Naive thymus-derived CD4-positive, alpha-beta T cell (primary cell): ENCODE measurements around the gene ECI1. TPM values are rescaled to one million over a fixed set of nuclear protein-coding genes. Genes with fewer than 3 reads are reported as not detected.

Source experiments
- ATAC-seq: fragments of 150-1000 bp; cut with Tn5 transposase; 2 replicates; pipeline ENCODE4 v1.10.0; 2021; ENCODE audit warnings: mild to moderate bottlenecking, moderate library complexity
- CTCF ChIA-PET: fragments of 350-600 bp; sonication (Branson Sonifier 250); formaldehyde crosslinking; loops from one replicate; lab custom pipeline; 2021; ENCODE audit warnings: antibody characterized with exemption; lab: Charles Lee
- POLR2A ChIA-PET: fragments of 350-600 bp; sonication (Branson Sonifier 250); formaldehyde crosslinking; loops from one replicate; lab custom pipeline; 2021; ENCODE audit warnings: antibody characterized with exemption, inconsistent platforms; lab: Charles Lee
- DNase-seq, 9 donors: peaks; one replicate each; pipeline versions ENCODE4 v3.0.0 to v3.0.0-alpha.2; 2020 to 2022; ENCODE audit warnings: mixed read lengths in 1 of 9
- H3K27ac ChIP-seq: one replicate; pipeline ENCODE4 v1.7.0; 2013; ENCODE audit warnings: mild to moderate bottlenecking, low read depth, low read length, moderate library complexity
- H3K27me3 ChIP-seq, 2 donors: one replicate each; pipeline ENCODE4 v1.7.0; 2013; ENCODE audit warnings: low read length in 2 of 2, mild to moderate bottlenecking in 2 of 2, moderate library complexity in 2 of 2; ENCODE audit not compliant: control insufficient read depth in 2 of 2, insufficient read depth in 2 of 2
- H3K36me3 ChIP-seq, 3 experiments: 1 replicate in 2 of 3; 2 replicates in 1 of 3; pipeline ENCODE4 v1.7.0; 2013; ENCODE audit warnings: low read length in 3 of 3, mild to moderate bottlenecking in 3 of 3, moderate library complexity in 1 of 3; ENCODE audit not compliant: insufficient read depth in 3 of 3, control insufficient read depth in 2 of 3
- H3K4me1 ChIP-seq, 2 donors: one replicate each; pipeline ENCODE4 v1.7.0; 2013; ENCODE audit warnings: low read length in 2 of 2, mild to moderate bottlenecking in 2 of 2, moderate library complexity in 1 of 2; ENCODE audit not compliant: control insufficient read depth in 2 of 2, insufficient read depth in 2 of 2
- H3K4me3 ChIP-seq: 2 replicates; pipeline ENCODE4 v1.7.0; 2013; ENCODE audit warnings: mild to moderate bottlenecking, low read length
- H3K9me3 ChIP-seq, 3 experiments: 1 replicate in 2 of 3; 2 replicates in 1 of 3; pipeline ENCODE4 v1.7.0; 2013; ENCODE audit warnings: low read length in 3 of 3; ENCODE audit not compliant: control insufficient read depth in 2 of 3
- H3K27ac Mint-ChIP-seq, 9 donors: one replicate each; pipeline ENCODE4 v1.8.0; 2020 to 2022; ENCODE audit warnings: mixed read lengths in 9 of 9, mild to moderate bottlenecking in 8 of 9, moderate library complexity in 5 of 9, inconsistent platforms in 2 of 9
- H3K27me3 Mint-ChIP-seq, 5 donors: one replicate each; pipeline ENCODE4 v1.8.0; 2021 to 2022; ENCODE audit warnings: mixed read lengths in 5 of 5, mild to moderate bottlenecking in 1 of 5
- H3K36me3 Mint-ChIP-seq, 5 donors: one replicate each; pipeline ENCODE4 v1.8.0; 2020 to 2022; ENCODE audit warnings: mixed read lengths in 5 of 5, mild to moderate bottlenecking in 3 of 5, inconsistent platforms in 1 of 5
- H3K4me1 Mint-ChIP-seq, 7 donors: one replicate each; pipeline ENCODE4 v1.8.0; 2020 to 2022; ENCODE audit warnings: mixed read lengths in 7 of 7, mild to moderate bottlenecking in 3 of 7, inconsistent platforms in 1 of 7
- H3K4me3 Mint-ChIP-seq, 10 donors: one replicate each; pipeline ENCODE4 v1.8.0; 2020 to 2022; ENCODE audit warnings: mild to moderate bottlenecking in 10 of 10, mixed read lengths in 10 of 10, moderate library complexity in 6 of 10, inconsistent platforms in 2 of 10
- H3K9me3 Mint-ChIP-seq, 11 donors: one replicate each; pipeline ENCODE4 v1.8.0; 2020 to 2022; ENCODE audit warnings: mixed read lengths in 11 of 11, mild to moderate bottlenecking in 4 of 11, inconsistent platforms in 1 of 11, moderate library complexity in 1 of 11
- intact Hi-C, 2 donors: fragments of 100-400 bp; cut with micrococcal nuclease; formaldehyde crosslinking; loops; one replicate each; pipeline ENCODE4 v1.15.1; 2023
- polyA plus RNA-seq, 2 donors: library from polyadenylated mRNA; unstranded; fragments of 300-500 nt; fragmentation: Illumina TruSeq; gene quantifications; one replicate each; pipeline ENCODE4 v1.2.3, GENCODE V29; 2021
- total RNA-seq, 6 experiments: library from RNA in 5 of 6; stranded (reverse) in 5 of 6; gene quantifications; 1 replicate in 5 of 6; 2 replicates in 1 of 6; pipeline ENCODE4 v1.2.3 and lab custom pipeline; 2021 to 2026

Gene ECI1
- total and polyA plus RNA-seq, 7 experiments from 2014 or later, result 19.9 to 44.2 (median 28.6) TPM

GRCh38 chr16:2200313-2200712 lies 51.1 kb downstream of the ECI1 start:
- CTCF ChIA-PET, result no interaction called here

GRCh38 chr16:2199621-2200139 lies 51.7 kb downstream of the ECI1 start:
- DNase-seq (no peak), ATAC-seq (no peak)
- H3K36me3 ChIP-seq, result no peaks in the 10 kb centered on the region
- Mint-ChIP-seq H3K4me1 (peaks cover 5 to 13% (median 9%) of the 10 kb centered on the region in 7 donors), H3K9me3 (peaks cover 0 to 3% (median 0%) of the 10 kb centered on the region in 11 donors), H3K27me3 (peaks cover 14 to 45% (median 15%) of the 10 kb centered on the region in 5 donors), H3K4me3 (no peak overlapping the region), H3K27ac (no peak overlapping the region), H3K36me3 (peaks cover 0 to 4% (median 0%) of the 10 kb centered on the region in 5 donors)
- peaks cover 3 to 8% of the 10 kb centered on the region in 2 donors for H3K4me1 ChIP-seq
- ChIA-PET POLR2A (interaction anchor here (0.6 kb wide), 1 partner anchor 204 kb away, joined by 4 read pairs; no protein-coding TSS in a partner anchor), CTCF (no interaction called here)
- intact Hi-C loops, result loop anchor here in 1 of 2 donors (10.0 kb wide), 1 partner anchor 65 kb away; the partner anchor contains the start of gene RNPS1
- no peaks in the 10 kb centered on the region for H3K9me3 ChIP-seq
- H3K27ac ChIP-seq, result no peak overlapping the region
- H3K27me3 ChIP-seq, result peaks cover 6 to 11% of the 10 kb centered on the region in 2 donors
- H3K4me3 ChIP-seq, result no peak overlapping the region

More at GRCh38 chr16:2200313-2200712, 51.1 kb downstream of the ECI1 start:
- H3K36me3 Mint-ChIP-seq, result peaks cover 0 to 4% (median 0%) of the 10 kb centered on the region in 5 donors
- ATAC-seq (no peak), DNase-seq (no peak)
- peaks cover 5 to 11% (median 7%) of the 10 kb centered on the region in 7 donors for H3K4me1 Mint-ChIP-seq
- peaks cover 6 to 11% of the 10 kb centered on the region in 2 donors for H3K27me3 ChIP-seq
- no peak overlapping the region for H3K4me3 ChIP-seq
- no peaks in the 10 kb centered on the region for H3K9me3 ChIP-seq
- H3K27ac ChIP-seq, result no peak overlapping the region
- H3K27ac Mint-ChIP-seq, result no peak overlapping the region
- H3K36me3 ChIP-seq, result no peaks in the 10 kb centered on the region
- intact Hi-C loops, result loop anchor here in 1 of 2 donors (10.0 kb wide), 1 partner anchor 64 kb away; the partner anchor contains the start of gene RNPS1
- POLR2A ChIA-PET, result no interaction called here
- H3K9me3 Mint-ChIP-seq, result peaks cover 0 to 3% (median 0%) of the 10 kb centered on the region in 11 donors
- H3K4me1 ChIP-seq, result peaks cover 5 to 7% of the 10 kb centered on the region in 2 donors
- peak overlapping the region in 1 of 10 donors; percentile 19 for H3K4me3 Mint-ChIP-seq
- H3K27me3 Mint-ChIP-seq, result peaks cover 11 to 40% (median 14%) of the 10 kb centered on the region in 5 donors

GRCh38 chr16:2199095-2199494 lies 52.3 kb downstream of the ECI1 start:
- POLR2A ChIA-PET, result interaction anchor here (0.6 kb wide), 1 partner anchor 203 kb away, joined by 4 read pairs; no protein-coding TSS in a partner anchor
- Histone ChIP-seq H3K9me3 (no peaks in the 10 kb centered on the region), H3K4me3 (no peak overlapping the region), H3K36me3 (no peaks in the 10 kb centered on the region), H3K27me3 (peaks cover 6 to 11% of the 10 kb centered on the region in 2 donors), H3K4me1 (peaks cover 0 to 8% of the 10 kb centered on the region in 2 donors), H3K27ac (no peak overlapping the region)
- intact Hi-C loops, result no loop called here
- H3K4me3 Mint-ChIP-seq, result no peak overlapping the region
- CTCF ChIA-PET, result interaction anchor here (1.3 kb wide), 1 partner anchor 52 kb away, joined by 3 read pairs; the partner anchor contains the start of gene ECI1
- no peak overlapping the region for H3K27ac Mint-ChIP-seq
- no peaks in the 10 kb centered on the region for H3K36me3 Mint-ChIP-seq
- H3K27me3 Mint-ChIP-seq, result peaks cover 14 to 50% (median 16%) of the 10 kb centered on the region in 5 donors
- DNase-seq, result no peak
- H3K4me1 Mint-ChIP-seq, result peaks cover 0 to 10% (median 5%) of the 10 kb centered on the region in 7 donors
- ATAC-seq, result no peak
- no peaks in the 10 kb centered on the region for H3K9me3 Mint-ChIP-seq

- POLR2A ChIA-PET, result interaction anchor here (0.7 kb wide), 1 partner anchor 26 kb away, joined by 3 read pairs; no protein-coding TSS in a partner anchor
- H3K4me3 Mint-ChIP-seq, result peak overlapping the region in 8 of 10 donors; percentile 51 to 84 (median 62)
- no peaks in the 10 kb centered on the region for H3K9me3 Mint-ChIP-seq
- no peak for ATAC-seq
- no peaks in the 10 kb centered on the region for H3K36me3 Mint-ChIP-seq
- intact Hi-C loops, result no loop called here
- peaks cover 0 to 8% of the 10 kb centered on the region in 2 donors for H3K4me1 ChIP-seq
- no peak for DNase-seq
- no peak overlapping the region for H3K27ac ChIP-seq
- H3K27me3 ChIP-seq, result peaks cover 6 to 11% of the 10 kb centered on the region in 2 donors
- H3K9me3 ChIP-seq, result no peaks in the 10 kb centered on the region
- H3K4me3 ChIP-seq, result no peak overlapping the region
- H3K27me3 Mint-ChIP-seq, result peaks cover 14 to 48% (median 16%) of the 10 kb centered on the region in 5 donors
- no peaks in the 10 kb centered on the region for H3K36me3 ChIP-seq
- H3K4me1 Mint-ChIP-seq, result peaks cover 0 to 6% (median 4%) of the 10 kb centered on the region in 7 donors
- CTCF ChIA-PET, result interaction anchor here (1.1 to 1.3 kb wide), 2 partner anchors 53 to 304 kb away, joined by 3 to 5 read pairs; partner anchors contain the start of gene ECI1
- peak overlapping the region in 2 of 9 donors; percentile 31 for H3K27ac Mint-ChIP-seq
Observed at GRCh38 chr16:2198283-2198682, 53.1 kb downstream of the ECI1 start.

- CTCF ChIA-PET, result interaction anchor here (1.1 to 1.3 kb wide), 2 partner anchors 53 to 305 kb away, joined by 3 to 5 read pairs; partner anchors contain the start of gene ECI1
- intact Hi-C loops, result no loop called here
- peaks cover 14 to 48% (median 16%) of the 10 kb centered on the region in 5 donors for H3K27me3 Mint-ChIP-seq
- H3K9me3 ChIP-seq, result no peaks in the 10 kb centered on the region
- no peaks in the 10 kb centered on the region for H3K36me3 ChIP-seq
- peaks cover 0 to 8% of the 10 kb centered on the region in 2 donors for H3K4me1 ChIP-seq
- POLR2A ChIA-PET, result interaction anchor here (0.7 kb wide), 1 partner anchor 26 kb away, joined by 3 read pairs; no protein-coding TSS in a partner anchor
- H3K36me3 Mint-ChIP-seq, result no peaks in the 10 kb centered on the region
- H3K4me3 Mint-ChIP-seq, result peak overlapping the region; percentile 28 to 84 (median 58)
- no peak overlapping the region for H3K4me3 ChIP-seq
- H3K27ac Mint-ChIP-seq, result peak overlapping the region in 2 of 9 donors; percentile 31
- peaks cover 0 to 6% (median 4%) of the 10 kb centered on the region in 7 donors for H3K4me1 Mint-ChIP-seq
- H3K27ac ChIP-seq, result no peak overlapping the region
- no peaks in the 10 kb centered on the region for H3K9me3 Mint-ChIP-seq
- peaks cover 6 to 11% of the 10 kb centered on the region in 2 donors for H3K27me3 ChIP-seq
- ATAC-seq, result no peak
- DNase-seq, result no peak
Observed at GRCh38 chr16:2197765-2198164, 53.6 kb downstream of the ECI1 start.

- Mint-ChIP-seq H3K4me1 (peaks cover 0 to 6% (median 4%) of the 10 kb centered on the region in 7 donors), H3K27ac (no peak overlapping the region), H3K36me3 (no peaks in the 10 kb centered on the region), H3K27me3 (peaks cover 14 to 48% (median 16%) of the 10 kb centered on the region in 5 donors), H3K4me3 (peak overlapping the region in 9 of 10 donors; percentile 43 to 84 (median 61)), H3K9me3 (no peaks in the 10 kb centered on the region)
- CTCF ChIA-PET, result interaction anchor here (1.1 kb wide), 1 partner anchor 305 kb away, joined by 5 read pairs; no protein-coding TSS in a partner anchor
- H3K36me3 ChIP-seq, result no peaks in the 10 kb centered on the region
- POLR2A ChIA-PET, result no interaction called here
- H3K9me3 ChIP-seq, result no peaks in the 10 kb centered on the region
- no peak for ATAC-seq
- H3K27me3 ChIP-seq, result peaks cover 6 to 11% of the 10 kb centered on the region in 2 donors
- intact Hi-C loops, result no loop called here
- H3K4me3 ChIP-seq, result no peak overlapping the region
- no peak for DNase-seq
- H3K4me1 ChIP-seq, result peaks cover 0 to 8% of the 10 kb centered on the region in 2 donors
- H3K27ac ChIP-seq, result no peak overlapping the region
Observed at GRCh38 chr16:2196981-2197511, 54.3 kb downstream of the ECI1 start.
